Mucosa of stomach (tissue), 1 donor: ENCODE data around the gene TREM2.
"Not testable (repeated sequence)": the region's sequence is repeated elsewhere in the genome, so short reads cannot be mapped to it uniquely, and the experiment has no call there.

Experiments used
- H3K27me3 ChIP-seq: one replicate; pipeline ENCODE4 v1.7.0; 2013; ENCODE audit warnings: mild to moderate bottlenecking, low read length; ENCODE audit not compliant: control insufficient read depth, insufficient read depth
- H3K36me3 ChIP-seq: one replicate; pipeline ENCODE4 v1.7.0; 2013; ENCODE audit warnings: low read length; ENCODE audit not compliant: control insufficient read depth, insufficient read depth
- H3K4me1 ChIP-seq: one replicate; pipeline ENCODE4 v1.7.0; 2013; ENCODE audit warnings: mild to moderate bottlenecking, low read length; ENCODE audit not compliant: control insufficient read depth, insufficient read depth
- H3K4me3 ChIP-seq: one replicate; pipeline ENCODE4 v1.7.0; 2013; ENCODE audit warnings: low read length
- H3K9ac ChIP-seq: one replicate; pipeline ENCODE4 v1.7.0; 2013; ENCODE audit warnings: mild to moderate bottlenecking, low read length, moderate library complexity
- H3K9me3 ChIP-seq: one replicate; pipeline ENCODE4 v1.7.0; 2013; ENCODE audit warnings: mild to moderate bottlenecking, low read length, moderate library complexity; ENCODE audit not compliant: control insufficient read depth
- donor health status: Pancreatic carcinoma.

The TREM2 gene

DNA sequence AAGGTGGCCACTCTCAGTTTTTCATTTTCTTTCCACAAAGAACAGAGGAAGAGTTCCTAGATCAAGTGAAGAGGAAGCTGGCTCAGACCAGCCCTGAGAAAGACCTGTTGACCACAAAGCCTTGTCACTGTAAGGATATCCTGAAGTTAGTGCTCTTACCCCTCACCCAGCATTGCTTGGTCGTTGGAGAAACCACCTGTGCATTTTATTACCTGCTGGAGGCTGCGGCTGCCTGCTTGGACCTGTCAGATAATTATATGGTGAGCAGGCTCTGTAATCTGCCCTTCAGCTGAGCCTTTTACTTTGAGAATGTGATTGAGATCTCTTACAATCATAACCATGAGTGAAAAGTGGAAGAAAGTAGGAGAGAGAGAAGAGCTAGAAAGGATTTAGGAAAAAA, 30.7 kb downstream of the TREM2 start:
- H3K36me3 ChIP-seq = no peaks in the 10 kb centered on the region
- no peak overlapping the region for H3K9ac ChIP-seq
- H3K9me3 ChIP-seq = no peaks in the 10 kb centered on the region
- H3K4me3 ChIP-seq = no peak overlapping the region
- no peaks in the 10 kb centered on the region for H3K27me3 ChIP-seq
- no peaks in the 10 kb centered on the region for H3K4me1 ChIP-seq

DNA sequence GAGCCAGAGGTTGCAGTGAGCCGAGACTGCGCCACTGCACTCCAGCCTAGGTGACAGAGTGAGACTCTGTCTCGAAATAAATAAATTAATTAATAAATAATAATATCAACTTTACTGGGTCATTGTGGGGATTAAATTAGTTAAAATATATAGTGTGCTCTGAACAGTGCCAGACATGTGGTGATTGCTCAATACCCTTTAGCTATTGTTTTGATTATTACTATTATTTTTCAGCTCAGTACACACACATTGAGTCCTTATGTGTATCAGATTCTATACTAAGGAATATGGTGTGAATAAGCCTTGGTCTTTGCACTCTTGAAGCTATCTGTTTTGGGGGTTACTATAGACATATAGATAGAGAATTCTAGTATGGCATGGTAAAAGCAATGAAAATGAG, 37.6 kb downstream of the TREM2 start:
- H3K36me3 ChIP-seq = no peaks in the 10 kb centered on the region
- no peak overlapping the region for H3K4me3 ChIP-seq
- H3K4me1 ChIP-seq = no peaks in the 10 kb centered on the region
- no peaks in the 10 kb centered on the region for H3K9me3 ChIP-seq
- H3K9ac ChIP-seq = no peak overlapping the region
- no peaks in the 10 kb centered on the region for H3K27me3 ChIP-seq

DNA sequence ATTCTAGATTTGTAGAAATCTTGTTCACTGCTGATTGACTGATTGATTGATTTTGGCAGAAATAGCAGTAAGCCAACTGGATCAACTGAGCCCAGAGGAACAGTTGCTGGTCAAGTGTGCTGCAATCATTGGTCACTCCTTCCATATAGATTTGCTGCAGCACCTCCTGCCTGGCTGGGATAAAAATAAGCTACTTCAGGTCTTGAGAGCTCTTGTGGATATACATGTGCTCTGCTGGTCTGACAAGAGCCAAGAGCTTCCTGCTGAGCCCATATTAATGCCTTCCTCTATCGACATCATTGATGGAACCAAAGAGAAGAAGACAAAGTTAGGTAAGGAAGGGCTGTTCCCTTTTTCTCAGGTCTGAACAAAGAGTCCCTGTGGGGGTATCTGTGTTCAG, 40.0 kb downstream of the TREM2 start:
- Histone ChIP-seq H3K27me3 (no peaks in the 10 kb centered on the region), H3K36me3 (no peaks in the 10 kb centered on the region), H3K4me3 (no peak overlapping the region), H3K9me3 (no peaks in the 10 kb centered on the region), H3K4me1 (no peaks in the 10 kb centered on the region), H3K9ac (no peak overlapping the region)

DNA sequence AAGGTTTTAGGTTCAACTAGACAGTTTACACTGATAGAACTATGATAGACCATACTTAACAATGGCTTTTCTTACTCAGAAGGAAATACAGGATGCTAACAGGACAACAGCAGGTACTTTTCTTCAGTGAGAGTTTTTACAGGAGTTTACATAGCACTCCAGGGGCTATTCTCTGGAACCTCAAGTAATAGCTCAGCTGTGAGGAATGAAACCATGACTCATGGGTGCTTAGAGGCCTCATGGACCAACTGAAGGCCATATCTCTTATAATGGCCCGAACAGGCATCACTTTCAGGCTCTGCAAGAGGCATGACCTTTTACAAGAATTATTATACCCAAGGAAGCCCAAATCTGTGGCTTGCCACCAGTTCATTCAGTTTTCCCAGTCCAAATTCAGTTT, 40.5 kb downstream of the TREM2 start:
- Histone ChIP-seq H3K36me3 (no peaks in the 10 kb centered on the region), H3K4me3 (no peak overlapping the region), H3K27me3 (no peaks in the 10 kb centered on the region), H3K4me1 (no peaks in the 10 kb centered on the region), H3K9ac (no peak overlapping the region), H3K9me3 (no peaks in the 10 kb centered on the region)

DNA sequence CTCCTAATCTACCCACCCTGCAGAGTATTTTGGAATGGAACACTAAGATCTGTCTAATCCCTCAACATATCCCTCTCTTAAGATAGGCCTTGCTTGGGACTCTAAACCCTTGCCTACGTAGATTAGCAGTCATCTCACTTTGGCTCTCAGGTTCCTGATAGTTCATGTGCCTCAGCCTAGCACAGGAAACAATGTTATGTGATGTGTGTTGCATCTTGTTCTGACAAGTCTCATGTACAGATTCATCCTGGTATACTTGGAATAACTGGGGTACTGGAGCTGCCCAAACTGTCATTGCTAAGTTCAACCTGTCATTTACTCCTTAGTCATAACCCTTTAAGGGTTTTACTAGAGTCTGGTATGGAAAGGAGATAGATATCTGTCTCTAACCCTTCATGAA, 42.9 kb downstream of the TREM2 start:
- H3K4me1 ChIP-seq = no peaks in the 10 kb centered on the region
- no peak overlapping the region for H3K4me3 ChIP-seq
- no peaks in the 10 kb centered on the region for H3K27me3 ChIP-seq
- no peaks in the 10 kb centered on the region for H3K36me3 ChIP-seq
- H3K9me3 ChIP-seq = no peaks in the 10 kb centered on the region
- no peak overlapping the region for H3K9ac ChIP-seq

DNA sequence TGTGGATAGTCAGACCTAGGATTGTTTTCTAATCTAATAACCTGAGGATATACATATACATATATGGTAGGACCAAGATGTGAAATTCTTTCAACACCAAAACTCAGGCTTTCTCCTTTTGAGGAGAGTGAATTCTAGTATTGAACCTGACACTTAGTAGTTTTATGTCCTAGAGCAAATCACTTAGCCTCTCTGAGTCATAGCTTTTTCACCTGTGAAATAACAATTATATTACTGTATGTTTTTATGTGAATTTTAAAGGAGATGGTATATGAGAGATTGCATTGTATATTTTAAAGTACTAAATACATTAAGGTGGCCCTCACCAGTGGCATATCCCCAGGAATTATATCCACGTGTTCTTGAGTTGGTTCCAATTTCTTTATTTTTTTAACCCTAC, 43.4 kb downstream of the TREM2 start:
- no peaks in the 10 kb centered on the region for H3K4me1 ChIP-seq
- no peak overlapping the region for H3K4me3 ChIP-seq
- H3K27me3 ChIP-seq = no peaks in the 10 kb centered on the region
- no peaks in the 10 kb centered on the region for H3K9me3 ChIP-seq
- H3K9ac ChIP-seq = no peak overlapping the region
- no peaks in the 10 kb centered on the region for H3K36me3 ChIP-seq

DNA sequence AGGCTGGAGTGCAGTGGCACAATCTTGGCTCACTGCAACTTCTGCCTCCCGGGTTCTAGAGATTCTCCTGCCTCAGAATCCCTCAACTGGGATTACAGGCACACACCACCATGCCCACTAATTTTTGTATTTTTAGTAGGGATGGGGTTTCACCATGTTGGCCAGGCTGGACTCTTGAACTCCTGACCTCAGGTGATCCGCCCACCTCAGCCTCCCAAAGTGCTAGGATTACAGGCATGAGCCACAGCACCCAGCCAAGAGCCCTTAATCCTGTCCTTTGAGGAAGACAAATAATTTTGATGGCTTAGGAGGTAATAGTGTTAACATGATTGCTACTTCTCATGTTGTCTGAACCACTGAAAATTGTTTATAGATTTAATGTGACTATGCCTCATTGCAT, 47.9 kb downstream of the TREM2 start:
- not testable (repeated sequence) for H3K27me3 ChIP-seq, H3K4me1 ChIP-seq, H3K9me3 ChIP-seq, H3K4me3 ChIP-seq, H3K9ac ChIP-seq, H3K36me3 ChIP-seq

DNA sequence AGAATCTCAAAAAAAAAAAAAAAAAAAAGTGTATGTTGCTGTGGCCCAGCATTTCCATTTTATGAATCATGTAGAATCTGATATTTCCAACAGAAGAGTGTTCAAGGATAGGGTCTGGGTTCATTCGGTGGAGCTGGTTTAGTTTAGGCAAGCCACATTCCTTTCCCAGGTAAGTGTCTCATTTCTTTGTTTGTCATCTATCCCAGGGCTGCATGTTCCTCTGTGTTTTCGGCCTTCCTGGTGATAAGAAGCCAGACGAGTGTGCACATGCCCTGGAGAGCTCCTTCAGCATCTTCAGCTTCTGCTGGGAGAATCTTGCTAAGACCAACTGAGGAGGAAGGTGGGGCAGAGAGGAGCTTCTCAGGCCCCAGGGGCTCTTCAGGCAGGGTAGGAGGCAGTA, 51.9 kb downstream of the TREM2 start:
- Histone ChIP-seq H3K4me3 (no peak overlapping the region), H3K9ac (no peak overlapping the region), H3K4me1 (no peaks in the 10 kb centered on the region), H3K9me3 (no peaks in the 10 kb centered on the region), H3K36me3 (no peaks in the 10 kb centered on the region), H3K27me3 (no peaks in the 10 kb centered on the region)
